GM18909 (cell line): ENCODE results near the gene ZRANB2.

ENCODE experiments used
- ATAC-seq: cut with Tn5 transposase; IDR thresholded peaks from one replicate; pipeline ENCODE4 v1.9.1; 2021; ENCODE audit warnings: mild to moderate bottlenecking; ENCODE audit not compliant: unreplicated experiment, poor library complexity

Gene ZRANB2

GRCh38 chr1:71031426-71031825 lies 49.4 kb downstream of the ZRANB2 start:
- ATAC-seq: no peak

- no peak for ATAC-seq
Measured at GRCh38 chr1:71030026-71030425, 50.8 kb downstream of the ZRANB2 start.

DNA sequence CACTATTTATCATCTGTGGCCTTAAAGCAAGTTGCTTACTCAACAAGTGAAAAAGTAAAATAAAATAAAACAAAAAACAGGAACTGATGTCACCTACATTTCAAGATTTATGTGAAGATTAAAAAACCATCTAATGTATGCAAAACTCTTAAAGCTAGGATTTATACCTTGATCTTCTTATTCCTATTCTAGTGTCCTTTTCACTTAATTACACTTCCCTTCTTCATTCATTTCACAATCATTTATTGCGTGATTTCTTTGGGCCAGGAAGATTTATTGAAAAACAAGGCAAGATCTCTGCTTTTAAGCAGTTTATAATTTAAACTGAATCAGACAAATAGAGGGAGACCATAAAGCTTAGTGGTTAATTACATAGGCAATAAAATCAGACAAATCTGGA lies 51.9 kb downstream of the ZRANB2 start:
- ATAC-seq: no peak

DNA sequence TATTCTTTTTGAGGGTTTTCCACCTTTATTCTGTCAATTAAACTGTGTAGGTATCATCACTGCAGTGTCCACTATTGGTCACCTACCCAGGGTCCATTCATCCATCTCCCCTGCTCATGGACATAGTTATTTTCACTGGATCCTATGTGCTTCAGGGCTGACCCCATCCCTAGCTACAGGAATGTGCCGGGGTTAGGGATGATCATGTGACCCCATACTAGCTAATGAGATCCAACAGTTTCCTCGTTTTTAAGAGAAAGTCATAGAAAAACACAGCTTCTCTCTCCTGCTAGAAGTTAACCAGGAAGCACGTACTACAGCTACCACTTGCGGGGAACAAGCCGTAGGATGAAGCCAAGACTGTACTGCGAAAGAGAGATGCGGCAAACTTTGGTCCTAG lies 52.8 kb downstream of the ZRANB2 start:
- ATAC-seq: no peak

DNA sequence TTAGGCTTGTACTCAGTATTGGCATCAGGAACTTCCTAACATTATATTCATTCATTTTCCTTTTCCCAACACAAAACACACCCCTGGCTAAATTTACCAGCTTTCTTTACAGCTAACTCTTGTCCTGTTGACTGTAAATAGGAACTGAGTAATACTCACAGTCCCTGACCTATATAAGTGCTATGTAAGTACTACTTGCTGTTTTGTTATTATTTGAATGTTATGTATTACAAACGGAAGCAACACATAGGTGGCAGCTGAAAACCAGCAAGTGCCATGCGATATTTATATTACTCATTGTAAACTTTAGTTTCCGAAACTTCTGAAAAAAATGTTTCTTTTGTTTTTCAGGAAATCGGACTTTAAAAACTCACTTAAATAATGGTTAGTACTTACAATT lies 54.7 kb downstream of the ZRANB2 start:
- ATAC-seq: no peak

GRCh38 chr1:71023515-71023914 lies 57.3 kb downstream of the ZRANB2 start:
- no peak for ATAC-seq

GRCh38 chr1:71019233-71019969 lies 61.4 kb downstream of the ZRANB2 start:
- ATAC-seq: no peak

GRCh38 chr1:71018791-71019190 lies 62.0 kb downstream of the ZRANB2 start:
- ATAC-seq: no peak

DNA sequence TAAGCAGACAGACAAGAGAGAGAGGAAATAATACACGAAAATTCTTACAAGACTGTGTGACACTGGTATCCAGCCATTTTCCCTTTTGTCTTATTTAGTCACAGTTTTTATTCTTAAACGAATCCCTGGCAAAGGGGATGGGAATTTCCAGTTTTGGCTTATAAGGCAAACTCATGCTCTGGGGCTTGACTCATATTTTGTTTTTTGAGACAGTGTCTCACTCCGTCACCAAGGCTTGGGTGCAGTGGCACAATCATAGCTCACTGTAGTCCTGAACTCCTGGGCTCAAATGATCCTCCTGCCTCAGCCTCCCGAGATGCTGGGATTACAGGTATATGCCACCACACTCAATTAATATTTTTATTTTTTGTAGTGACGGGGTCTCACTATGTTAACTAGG lies 65.1 kb downstream of the ZRANB2 start:
- ATAC-seq: no peak

GRCh38 chr1:71014178-71014579 lies 66.7 kb downstream of the ZRANB2 start:
- no peak for ATAC-seq
